PFSK-1 (cell line): ENCODE data around the gene TRIM44.

Experiments
- FOXP2 ChIP-seq: optimal IDR thresholded peaks from 2 replicates; pipeline ENCODE3; 2011; ENCODE audit warnings: borderline replicate concordance, control low read depth, inconsistent platforms; ENCODE audit not compliant: insufficient read depth; ENCODE audit errors: extremely low read length, extremely low read depth
- POLR2AphosphoS5 ChIP-seq: IDR thresholded peaks from 2 replicates; pipeline ENCODE4 v1.6.1; 2012; ENCODE audit warnings: low read depth, mild to moderate bottlenecking, control low read depth, low read length, moderate library complexity
- SIN3A ChIP-seq: IDR thresholded peaks from 2 replicates; pipeline ENCODE4 v1.6.1; 2012; ENCODE audit warnings: mild to moderate bottlenecking, low read length, moderate library complexity, borderline replicate concordance; ENCODE audit not compliant: insufficient read depth
- TAF1 ChIP-seq: IDR thresholded peaks from 2 replicates; pipeline ENCODE4 v1.6.1; 2012; ENCODE audit warnings: low read length, control low read depth, borderline replicate concordance; ENCODE audit not compliant: insufficient read depth
- TF ChIP-seq, protein P1 (sequence below), 2 experiments: IDR thresholded peaks; 2 replicates each; pipeline versions ENCODE4 v1.6.1 to v1.8.0; 2011 to 2012; ENCODE audit warnings: low read depth in 2 of 2, low read length in 2 of 2, control low read depth in 1 of 2, inconsistent platforms in 1 of 2, mild to moderate bottlenecking in 1 of 2, moderate library complexity in 1 of 2; ENCODE audit not compliant: insufficient read depth in 1 of 2

The TRIM44 gene

DNA sequence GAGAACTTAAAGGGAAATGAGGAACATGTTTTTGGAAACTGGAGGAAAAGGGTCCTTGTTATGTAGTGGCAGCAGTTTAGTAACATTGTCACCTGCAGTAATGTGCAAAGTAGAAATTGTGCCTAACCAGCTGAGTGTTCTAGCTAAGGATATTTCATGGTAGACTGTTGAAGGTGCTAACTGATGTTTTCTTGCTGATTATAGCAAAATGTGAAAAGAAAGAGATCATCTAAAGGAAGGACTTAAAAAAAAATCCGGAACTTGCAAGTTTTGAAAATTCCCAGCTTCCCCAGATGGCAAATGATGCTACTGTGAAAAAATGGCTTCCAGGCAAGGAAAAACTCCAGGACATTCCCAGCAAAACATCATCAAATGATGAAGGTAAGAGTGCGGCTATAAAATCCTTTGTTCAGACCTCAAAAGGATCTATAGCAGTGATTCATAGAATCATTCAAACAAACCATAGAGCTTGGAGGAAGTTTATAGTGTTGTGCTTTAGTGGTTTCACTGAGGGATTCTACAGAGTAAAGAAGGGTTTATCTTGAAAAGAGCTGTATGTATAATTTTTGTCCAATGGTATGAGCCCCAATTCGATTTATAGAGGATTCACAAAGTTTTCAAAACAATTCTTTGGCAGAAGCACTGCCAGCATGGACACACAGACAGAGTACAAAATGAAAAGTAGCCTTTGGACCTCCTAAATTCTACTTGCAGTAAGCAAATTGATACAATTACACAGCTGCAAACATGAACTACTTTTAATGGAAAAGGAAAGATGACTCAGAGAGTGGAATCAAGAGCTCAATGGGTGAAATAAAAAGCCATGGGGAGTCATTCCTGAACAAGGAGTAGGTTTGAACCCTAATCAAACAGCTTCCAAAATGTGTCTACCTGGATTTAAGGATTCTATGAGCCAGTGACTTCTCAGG, 4.3 kb upstream of the TRIM44 start:
- TF ChIP-seq SIN3A (no peak), POLR2AphosphoS5 (no peak), TAF1 (no peak), FOXP2 (no peak)
- TF ChIP-seq, protein P1, sequence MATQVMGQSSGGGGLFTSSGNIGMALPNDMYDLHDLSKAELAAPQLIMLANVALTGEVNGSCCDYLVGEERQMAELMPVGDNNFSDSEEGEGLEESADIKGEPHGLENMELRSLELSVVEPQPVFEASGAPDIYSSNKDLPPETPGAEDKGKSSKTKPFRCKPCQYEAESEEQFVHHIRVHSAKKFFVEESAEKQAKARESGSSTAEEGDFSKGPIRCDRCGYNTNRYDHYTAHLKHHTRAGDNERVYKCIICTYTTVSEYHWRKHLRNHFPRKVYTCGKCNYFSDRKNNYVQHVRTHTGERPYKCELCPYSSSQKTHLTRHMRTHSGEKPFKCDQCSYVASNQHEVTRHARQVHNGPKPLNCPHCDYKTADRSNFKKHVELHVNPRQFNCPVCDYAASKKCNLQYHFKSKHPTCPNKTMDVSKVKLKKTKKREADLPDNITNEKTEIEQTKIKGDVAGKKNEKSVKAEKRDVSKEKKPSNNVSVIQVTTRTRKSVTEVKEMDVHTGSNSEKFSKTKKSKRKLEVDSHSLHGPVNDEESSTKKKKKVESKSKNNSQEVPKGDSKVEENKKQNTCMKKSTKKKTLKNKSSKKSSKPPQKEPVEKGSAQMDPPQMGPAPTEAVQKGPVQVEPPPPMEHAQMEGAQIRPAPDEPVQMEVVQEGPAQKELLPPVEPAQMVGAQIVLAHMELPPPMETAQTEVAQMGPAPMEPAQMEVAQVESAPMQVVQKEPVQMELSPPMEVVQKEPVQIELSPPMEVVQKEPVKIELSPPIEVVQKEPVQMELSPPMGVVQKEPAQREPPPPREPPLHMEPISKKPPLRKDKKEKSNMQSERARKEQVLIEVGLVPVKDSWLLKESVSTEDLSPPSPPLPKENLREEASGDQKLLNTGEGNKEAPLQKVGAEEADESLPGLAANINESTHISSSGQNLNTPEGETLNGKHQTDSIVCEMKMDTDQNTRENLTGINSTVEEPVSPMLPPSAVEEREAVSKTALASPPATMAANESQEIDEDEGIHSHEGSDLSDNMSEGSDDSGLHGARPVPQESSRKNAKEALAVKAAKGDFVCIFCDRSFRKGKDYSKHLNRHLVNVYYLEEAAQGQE (IDR thresholded peaks at IDR 0.05; ENCODE audit: insufficient read depth in 1 of 2, low read depth in 2 of 2, low read length in 2 of 2) = no peak

DNA sequence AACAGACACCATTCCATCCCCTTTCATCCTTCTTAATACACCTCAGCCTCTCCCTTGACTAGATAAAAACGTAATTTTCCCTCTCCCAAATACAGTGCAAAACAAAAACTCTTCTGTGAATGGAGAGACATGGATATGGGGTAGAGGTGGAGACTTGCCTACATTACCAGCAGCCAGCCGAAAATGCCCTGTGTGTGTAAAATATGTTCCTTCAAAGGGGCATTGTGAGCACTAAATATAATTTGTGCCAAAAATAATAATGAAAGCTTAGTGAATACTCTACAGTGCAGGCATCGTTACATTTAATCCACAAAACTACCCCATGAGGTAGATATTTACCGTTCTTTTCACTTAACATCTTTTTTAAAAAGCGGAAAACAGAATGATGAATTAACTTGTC, 1.0 kb upstream of the TRIM44 start:
- TF ChIP-seq TAF1 = no peak
- no peak for TF ChIP-seq FOXP2
- TF ChIP-seq, protein P1 (IDR thresholded peaks at IDR 0.05; ENCODE audit: insufficient read depth in 1 of 2, low read depth in 2 of 2, low read length in 2 of 2) = no peak
- no peak for TF ChIP-seq SIN3A
- no peak for TF ChIP-seq POLR2AphosphoS5

DNA sequence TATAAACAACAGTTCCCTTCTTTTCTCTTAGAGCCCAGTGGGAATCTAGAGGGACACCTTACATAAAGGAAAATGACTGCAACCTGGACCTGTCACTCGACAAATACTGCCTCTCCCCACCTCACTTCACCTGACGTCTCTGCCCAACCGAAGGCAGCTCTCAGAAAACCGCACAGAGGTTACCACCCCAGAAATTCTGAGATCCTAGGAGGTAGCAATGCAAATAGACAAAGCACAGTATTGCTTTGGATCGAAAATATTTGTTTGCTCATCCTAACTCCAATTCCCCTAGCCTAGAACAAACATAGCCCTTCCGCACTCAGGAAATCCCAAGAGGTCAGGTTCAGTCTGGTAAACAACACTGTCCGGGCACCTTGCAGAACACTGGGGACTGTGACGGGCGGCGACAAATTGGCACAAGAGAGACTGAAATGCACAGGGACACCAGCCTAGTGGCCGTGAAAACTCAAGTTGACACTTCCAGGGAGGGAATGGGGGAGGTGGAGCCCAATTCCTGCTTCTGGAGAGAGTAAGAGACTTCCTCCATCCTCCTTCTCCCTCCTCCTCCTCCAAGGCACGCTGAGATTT, 420 bp upstream of the TRIM44 start:
- TF ChIP-seq, protein P1 (IDR thresholded peaks at IDR 0.05; ENCODE audit: insufficient read depth in 1 of 2, low read depth in 2 of 2, low read length in 2 of 2) = no peak
- TF ChIP-seq SIN3A = no peak
- TF ChIP-seq TAF1 = no peak
- TF ChIP-seq FOXP2 = no peak
- no peak for TF ChIP-seq POLR2AphosphoS5

DNA sequence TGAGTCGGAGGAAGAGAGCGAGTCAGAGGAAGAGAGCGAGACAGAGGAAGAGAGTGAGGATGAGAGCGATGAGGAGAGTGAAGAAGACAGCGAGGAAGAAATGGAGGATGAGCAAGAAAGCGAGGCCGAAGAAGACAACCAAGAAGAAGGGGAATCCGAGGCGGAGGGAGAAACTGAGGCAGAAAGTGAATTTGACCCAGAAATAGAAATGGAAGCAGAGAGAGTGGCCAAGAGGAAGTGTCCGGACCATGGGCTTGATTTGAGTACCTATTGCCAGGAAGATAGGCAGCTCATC, 780 bp downstream of the TRIM44 start:
- TF ChIP-seq SIN3A = no peak
- TF ChIP-seq, protein P1 (IDR thresholded peaks at IDR 0.05; ENCODE audit: insufficient read depth in 1 of 2, low read depth in 2 of 2, low read length in 2 of 2) = no peak
- no peak for TF ChIP-seq FOXP2
- no peak for TF ChIP-seq TAF1
- TF ChIP-seq POLR2AphosphoS5 = no peak; the same call in 1 of the 2 replicates
